Peyer's patch (tissue), 4 donors: ENCODE results near the gene CASP8AP2. TPM values are rescaled to one million over a fixed set of nuclear protein-coding genes. Genes with fewer than 3 reads are reported as not detected.

Experiments used
- DNase-seq, 3 donors: peaks; one replicate each; pipeline ENCODE4 v3.0.0-alpha.2; 2017 to 2019
- H3K27ac ChIP-seq, 4 donors: fragments of 200-600 bp; sonication (generic); one replicate each; pipeline ENCODE4 v1.5.1; 2016 to 2019
- H3K27me3 ChIP-seq, 2 donors: fragments of 200-600 bp; sonication (generic); one replicate each; pipeline ENCODE4 v1.5.1; 2019
- H3K36me3 ChIP-seq, 3 donors: fragments of 200-600 bp; sonication (generic); one replicate each; pipeline ENCODE4 v1.5.1; 2016 to 2019
- H3K4me1 ChIP-seq, 4 donors: fragments of 200-600 bp; sonication (generic); one replicate each; pipeline ENCODE4 v1.5.1; 2016 to 2019
- H3K4me3 ChIP-seq, 4 donors: fragments of 200-600 bp; sonication (generic); 1 replicate in 3 of 4; 2 replicates in 1 of 4; pipeline ENCODE4 v1.5.1; 2016 to 2019; ENCODE audit warnings: mild to moderate bottlenecking in 1 of 4
- H3K9me3 ChIP-seq, 4 donors: fragments of 200-600 bp; sonication (generic); one replicate each; pipeline ENCODE4 v1.5.1; 2016 to 2019; ENCODE audit warnings: mild to moderate bottlenecking in 1 of 4
- CTCF ChIP-seq, 6 experiments: fragments of 450-650 bp in 4 of 6; fragments of 200-600 bp in 2 of 6; sonication (generic) in 1 of 6; IDR thresholded peaks; one replicate each; pipeline ENCODE4 v1.5.1; 2017 to 2019; ENCODE audit warnings: antibody characterized with exemption in 6 of 6, mild to moderate bottlenecking in 3 of 6, moderate library complexity in 1 of 6
- POLR2A ChIP-seq, 2 donors: fragments of 450-650 bp; IDR thresholded peaks; one replicate each; pipeline ENCODE4 v1.5.1; 2017; ENCODE audit warnings: antibody characterized with exemption in 2 of 2, mild to moderate bottlenecking in 2 of 2, moderate library complexity in 2 of 2
- total RNA-seq, 4 donors: library from RNA; depleted of rRNA; stranded (reverse); fragments of >200 nt; gene quantifications; one replicate each; pipeline ENCODE4 v1.1.0, GENCODE V29; 2016

The CASP8AP2 gene
- total RNA-seq, 4 donors from 2014 or later = 15.9 to 33.0 (median 19.2) TPM

GRCh38 chr6:89858041-89858440, 28.4 kb downstream of the CASP8AP2 start:
- Histone ChIP-seq H3K9me3 (no peaks in the 10 kb centered on the region), H3K27ac (no peak overlapping the region), H3K36me3 (peaks cover 0 to 92% (median 0%) of the 10 kb centered on the region in 3 donors), H3K4me1 (no peaks in the 10 kb centered on the region), H3K27me3 (no peaks in the 10 kb centered on the region), H3K4me3 (no peak overlapping the region)
- TF ChIP-seq CTCF (IDR thresholded peaks at IDR 0.05) = no peak
- TF ChIP-seq POLR2A (IDR thresholded peaks at IDR 0.05) = no peak
- DNase-seq = no peak

GRCh38 chr6:89859744-89860143, 30.1 kb downstream of the CASP8AP2 start:
- H3K27ac ChIP-seq = no peak overlapping the region
- no peaks in the 10 kb centered on the region for H3K4me1 ChIP-seq
- DNase-seq = no peak
- no peaks in the 10 kb centered on the region for H3K27me3 ChIP-seq
- H3K9me3 ChIP-seq = no peaks in the 10 kb centered on the region
- peaks cover 0 to 90% (median 0%) of the 10 kb centered on the region in 3 donors for H3K36me3 ChIP-seq
- no peak for TF ChIP-seq POLR2A (IDR thresholded peaks at IDR 0.05)
- TF ChIP-seq CTCF (IDR thresholded peaks at IDR 0.05) = no peak
- no peak overlapping the region for H3K4me3 ChIP-seq

GRCh38 chr6:89862273-89862672, 32.6 kb downstream of the CASP8AP2 start:
- H3K4me1 ChIP-seq = no peaks in the 10 kb centered on the region
- no peaks in the 10 kb centered on the region for H3K27me3 ChIP-seq
- peaks cover 0 to 92% (median 0%) of the 10 kb centered on the region in 3 donors for H3K36me3 ChIP-seq
- DNase-seq = no peak
- no peak overlapping the region for H3K27ac ChIP-seq
- H3K4me3 ChIP-seq = no peak overlapping the region
- TF ChIP-seq CTCF (IDR thresholded peaks at IDR 0.05) = no peak
- TF ChIP-seq POLR2A (IDR thresholded peaks at IDR 0.05) = no peak
- H3K9me3 ChIP-seq = no peaks in the 10 kb centered on the region

- Histone ChIP-seq H3K9me3 (no peaks in the 10 kb centered on the region), H3K4me3 (no peak overlapping the region), H3K36me3 (peaks cover 0 to 92% (median 0%) of the 10 kb centered on the region in 3 donors), H3K27me3 (no peaks in the 10 kb centered on the region), H3K4me1 (no peaks in the 10 kb centered on the region), H3K27ac (no peak overlapping the region)
- TF ChIP-seq POLR2A (IDR thresholded peaks at IDR 0.05) (no peak), CTCF (IDR thresholded peaks at IDR 0.05) (no peak)
- no peak for DNase-seq
Measured at GRCh38 chr6:89862698-89863097, 33.0 kb downstream of the CASP8AP2 start.

- Histone ChIP-seq H3K36me3 (peaks cover 0 to 68% (median 0%) of the 10 kb centered on the region in 3 donors), H3K4me3 (no peak overlapping the region), H3K4me1 (no peaks in the 10 kb centered on the region), H3K9me3 (no peaks in the 10 kb centered on the region), H3K27me3 (no peaks in the 10 kb centered on the region), H3K27ac (no peak overlapping the region)
- no peak for TF ChIP-seq POLR2A (IDR thresholded peaks at IDR 0.05)
- no peak for DNase-seq
Measured at GRCh38 chr6:89866024-89866678, 36.5 kb downstream of the CASP8AP2 start.

GRCh38 chr6:89873721-89874120, 44.0 kb downstream of the CASP8AP2 start:
- TF ChIP-seq CTCF (IDR thresholded peaks at IDR 0.05) (no peak), POLR2A (IDR thresholded peaks at IDR 0.05) (no peak)
- no peak overlapping the region for H3K4me3 ChIP-seq
- no peaks in the 10 kb centered on the region for H3K27me3 ChIP-seq
- DNase-seq = no peak
- peaks cover 0 to 39% (median 0%) of the 10 kb centered on the region in 3 donors for H3K36me3 ChIP-seq
- no peak overlapping the region for H3K27ac ChIP-seq
- no peaks in the 10 kb centered on the region for H3K4me1 ChIP-seq
- no peaks in the 10 kb centered on the region for H3K9me3 ChIP-seq
